Mesenchymal stem cell (in vitro differentiated cells and primary cell): ENCODE results near the gene ALDH5A1.

ENCODE experiments used
- DNase-seq: peaks from one replicate; pipeline ENCODE4 v3.0.0-alpha.2; 2013
- H2AFZ ChIP-seq: one replicate; pipeline ENCODE4 v1.6.1; 2013; ENCODE audit warnings: low read depth, mild to moderate bottlenecking, control low read depth, inconsistent platforms, low read length, moderate library complexity
- H2AK5ac ChIP-seq: 2 replicates; pipeline ENCODE4 v1.6.1; 2013; ENCODE audit warnings: low read length, moderate library complexity, mild to moderate bottlenecking, inconsistent platforms; ENCODE audit not compliant: severe bottlenecking
- H2BK120ac ChIP-seq: one replicate; pipeline ENCODE4 v1.6.1; 2013; ENCODE audit warnings: low read depth, mild to moderate bottlenecking, inconsistent platforms, low read length, moderate library complexity
- H2BK12ac ChIP-seq, 2 experiments: one replicate each; pipeline ENCODE4 v1.6.1; 2013; ENCODE audit warnings: inconsistent platforms in 2 of 2, low read length in 2 of 2, mild to moderate bottlenecking in 2 of 2, moderate library complexity in 2 of 2, control low read depth in 1 of 2
- H2BK15ac ChIP-seq: one replicate; pipeline ENCODE4 v1.6.1; 2013; ENCODE audit warnings: mild to moderate bottlenecking, low read depth, inconsistent platforms; ENCODE audit not compliant: poor library complexity, severe bottlenecking
- H2BK5ac ChIP-seq: 2 replicates; pipeline ENCODE4 v1.6.1; 2013; ENCODE audit warnings: low read depth, mild to moderate bottlenecking, low read length, control low read depth, inconsistent platforms; ENCODE audit not compliant: poor library complexity, severe bottlenecking
- H3K14ac ChIP-seq, 2 experiments: one replicate each; pipeline ENCODE4 v1.6.1; 2013; ENCODE audit warnings: inconsistent platforms in 2 of 2, low read length in 2 of 2, control low read depth in 1 of 2, mild to moderate bottlenecking in 1 of 2, moderate library complexity in 1 of 2
- H3K18ac ChIP-seq, 2 experiments: one replicate each; pipeline ENCODE4 v1.6.1; 2013; ENCODE audit warnings: inconsistent platforms in 2 of 2, low read length in 2 of 2, control low read depth in 1 of 2, low read depth in 1 of 2, mild to moderate bottlenecking in 1 of 2
- H3K23ac ChIP-seq, 2 experiments: one replicate each; pipeline ENCODE4 v1.6.1; 2013; ENCODE audit warnings: inconsistent platforms in 2 of 2, low read length in 2 of 2, mild to moderate bottlenecking in 2 of 2, moderate library complexity in 2 of 2, control low read depth in 1 of 2
- H3K27ac ChIP-seq: 2 replicates; pipeline ENCODE4 v1.5.1; 2013; ENCODE audit warnings: mild to moderate bottlenecking, moderate library complexity, low read length, control low read depth, inconsistent platforms; ENCODE audit not compliant: poor library complexity, severe bottlenecking
- H3K27me3 ChIP-seq, 2 experiments: 2 replicates each; pipeline versions ENCODE4 v1.6.1 to v1.7.0; 2013; ENCODE audit warnings: low read length in 2 of 2, mild to moderate bottlenecking in 2 of 2, moderate library complexity in 2 of 2, control low read depth in 1 of 2, inconsistent platforms in 1 of 2; ENCODE audit not compliant: control insufficient read depth in 1 of 2, insufficient read depth in 1 of 2
- H3K36me3 ChIP-seq, 2 experiments: 2 replicates each; pipeline versions ENCODE4 v1.6.1 to v1.7.0; 2013; ENCODE audit warnings: low read length in 2 of 2, control low read depth in 1 of 2, inconsistent platforms in 1 of 2, low read depth in 1 of 2, mild to moderate bottlenecking in 1 of 2; ENCODE audit not compliant: insufficient read depth in 2 of 2, control insufficient read depth in 1 of 2
- H3K4ac ChIP-seq, 2 experiments: one replicate each; pipeline ENCODE4 v1.6.1; 2013; ENCODE audit warnings: inconsistent platforms in 2 of 2, low read length in 2 of 2, mild to moderate bottlenecking in 2 of 2, moderate library complexity in 2 of 2, control low read depth in 1 of 2, low read depth in 1 of 2
- H3K4me1 ChIP-seq: 2 replicates; pipeline ENCODE4 v1.6.1; 2013; ENCODE audit warnings: low read depth, low read length, control low read depth; ENCODE audit not compliant: control insufficient read depth, insufficient read depth
- H3K4me2 ChIP-seq: 2 replicates; pipeline ENCODE4 v1.6.1; 2013; ENCODE audit warnings: low read length, mild to moderate bottlenecking, inconsistent platforms; ENCODE audit not compliant: poor library complexity, severe bottlenecking
- H3K4me3 ChIP-seq, 2 experiments: 2 replicates each; pipeline versions ENCODE4 v1.5.1 to v1.7.0; 2013; ENCODE audit warnings: low read length in 2 of 2, mild to moderate bottlenecking in 2 of 2, control low read depth in 1 of 2, low read depth in 1 of 2; ENCODE audit not compliant: insufficient read depth in 1 of 2
- H3K79me1 ChIP-seq: replicated peaks from 2 replicates; pipeline ENCODE4 v1.6.1; 2013; ENCODE audit warnings: mild to moderate bottlenecking, control low read depth, low read length, inconsistent platforms; ENCODE audit not compliant: poor library complexity, severe bottlenecking
- H3K9ac ChIP-seq: 2 replicates; pipeline ENCODE4 v1.7.0; 2013; ENCODE audit warnings: mild to moderate bottlenecking, low read length, moderate library complexity
- H3K9me3 ChIP-seq: 2 replicates; pipeline ENCODE4 v1.7.0; 2013; ENCODE audit warnings: mild to moderate bottlenecking, low read length; ENCODE audit not compliant: control insufficient read depth
- H4K8ac ChIP-seq: one replicate; pipeline ENCODE4 v1.6.1; 2013; ENCODE audit warnings: inconsistent platforms, mild to moderate bottlenecking, low read length, moderate library complexity
- H4K91ac ChIP-seq: one replicate; pipeline ENCODE4 v1.6.1; 2013; ENCODE audit warnings: mild to moderate bottlenecking, low read length, inconsistent platforms
- WGBS: methylation state at CpG from one replicate; pipeline ENCODE4 v1.1.7; 2013; ENCODE audit warnings: mixed read lengths; 5-methylcytosine and 5-hydroxymethylcytosine counted together

Gene ALDH5A1

GRCh38 chr6:24448828-24449525 is 45.8 kb upstream of the ALDH5A1 start:
- Histone ChIP-seq H3K14ac (no peak overlapping the region), H4K8ac (no peak overlapping the region), H3K18ac (no peak overlapping the region), H2AK5ac (no peak overlapping the region), H3K79me1 (no peaks in the 10 kb centered on the region), H2BK15ac (no peak overlapping the region), H3K36me3 (no peaks in the 10 kb centered on the region), H2BK5ac (no peak overlapping the region), H3K23ac (no peak overlapping the region), H3K9ac (no peak overlapping the region), H3K4me2 (no peak overlapping the region), H3K27me3 (peaks cover 0 to 3% of the 10 kb centered on the region in 2 experiments), H3K27ac (no peak overlapping the region), H3K9me3 (no peaks in the 10 kb centered on the region), H2AFZ (no peak overlapping the region), H3K4me3 (no peak overlapping the region), H2BK120ac (no peak overlapping the region), H3K4me1 (no peaks in the 10 kb centered on the region), H4K91ac (no peak overlapping the region), H2BK12ac (no peak overlapping the region), H3K4ac (no peak overlapping the region)
- WGBS, result 68% methylated on average over 9 of the region's 9 CpGs
- no peak for DNase-seq

DNA sequence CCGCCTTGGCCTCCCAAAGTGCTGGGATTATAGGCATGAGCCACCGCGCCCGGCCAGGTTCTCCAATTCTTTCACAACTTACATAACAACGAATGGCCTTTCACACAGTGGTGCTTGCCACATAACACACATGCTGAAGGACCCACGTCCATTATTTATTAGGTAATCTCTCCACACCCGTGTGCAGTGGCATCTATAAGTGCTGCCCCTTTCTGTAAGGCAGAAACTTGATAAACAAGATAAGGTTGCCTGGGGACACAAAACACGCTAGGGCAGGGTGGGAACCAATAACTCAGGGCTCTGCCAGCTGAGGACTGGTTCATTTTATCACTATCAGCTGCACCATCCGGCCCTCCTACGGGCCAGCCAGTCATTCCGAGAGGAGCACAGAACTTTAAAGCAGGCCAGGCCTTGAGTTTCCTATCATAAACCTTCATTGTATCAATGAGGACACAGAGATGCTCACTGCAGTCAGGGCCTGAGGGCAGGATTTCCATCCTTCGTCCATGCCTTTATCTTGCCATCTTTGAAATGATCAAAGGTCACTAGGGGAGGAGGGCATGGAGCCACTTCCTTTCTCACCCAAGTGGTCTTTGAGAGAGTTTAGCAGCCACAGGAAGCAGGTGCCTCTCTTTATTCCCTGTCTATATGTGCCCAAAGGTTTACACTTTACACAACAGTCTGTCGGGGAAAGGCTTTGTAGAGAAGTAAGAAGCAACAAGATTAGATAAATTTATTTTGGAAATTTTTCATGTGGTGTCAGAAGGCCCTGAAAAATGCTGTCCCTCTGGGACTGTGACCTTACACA is 43.0 kb upstream of the ALDH5A1 start:
- Histone ChIP-seq H2AK5ac (no peak overlapping the region), H4K91ac (no peak overlapping the region), H4K8ac (no peak overlapping the region), H3K27me3 (peaks cover 0 to 3% of the 10 kb centered on the region in 2 experiments), H2BK12ac (no peak overlapping the region), H3K27ac (no peak overlapping the region), H3K18ac (no peak overlapping the region), H3K9ac (no peak overlapping the region), H3K4ac (no peak overlapping the region), H2BK5ac (no peak overlapping the region), H2AFZ (no peak overlapping the region), H2BK120ac (no peak overlapping the region), H3K23ac (no peak overlapping the region), H3K14ac (no peak overlapping the region), H2BK15ac (no peak overlapping the region), H3K4me3 (no peak overlapping the region), H3K4me1 (no peaks in the 10 kb centered on the region), H3K4me2 (no peak overlapping the region), H3K79me1 (no peaks in the 10 kb centered on the region), H3K9me3 (no peaks in the 10 kb centered on the region), H3K36me3 (no peaks in the 10 kb centered on the region)
- 86% methylated on average over 12 of the region's 13 CpGs for WGBS
- DNase-seq, result no peak

DNA sequence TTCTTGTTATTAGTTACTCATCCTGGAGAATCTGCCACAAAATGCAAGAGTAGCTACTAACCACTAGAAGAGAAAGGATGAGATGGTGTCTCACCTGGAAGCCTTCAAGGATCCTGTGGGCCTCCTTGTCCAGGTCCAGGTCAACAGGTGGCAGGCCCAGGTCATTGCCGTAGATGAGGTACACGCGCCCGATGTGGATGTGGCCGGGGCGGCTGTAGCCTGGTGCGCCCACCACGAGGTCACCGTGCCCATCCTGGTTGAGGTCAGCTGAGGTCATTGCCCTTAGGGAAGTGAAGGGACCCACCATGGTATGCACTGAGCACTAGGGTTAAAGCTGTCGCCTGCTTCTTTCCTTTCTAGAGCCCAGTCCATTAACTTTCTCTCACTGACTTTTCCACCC is 40.8 kb upstream of the ALDH5A1 start:
- no peak overlapping the region for H2BK15ac ChIP-seq
- 98% methylated on average over 10 of the region's 10 CpGs for WGBS
- no peaks in the 10 kb centered on the region for H3K79me1 ChIP-seq
- no peak overlapping the region for H3K18ac ChIP-seq
- no peak overlapping the region for H4K91ac ChIP-seq
- no peak overlapping the region for H3K14ac ChIP-seq
- DNase-seq, result no peak
- no peaks in the 10 kb centered on the region for H3K4me1 ChIP-seq
- H3K4me3 ChIP-seq, result no peak overlapping the region
- no peak overlapping the region for H3K9ac ChIP-seq
- H3K36me3 ChIP-seq, result no peaks in the 10 kb centered on the region
- H3K27ac ChIP-seq, result no peak overlapping the region
- no peak overlapping the region for H2BK12ac ChIP-seq
- H2BK120ac ChIP-seq, result no peak overlapping the region
- H2AK5ac ChIP-seq, result no peak overlapping the region
- H4K8ac ChIP-seq, result peak overlapping the region; percentile 41
- H3K27me3 ChIP-seq, result no peaks in the 10 kb centered on the region
- H3K9me3 ChIP-seq, result no peaks in the 10 kb centered on the region
- no peak overlapping the region for H3K4me2 ChIP-seq
- H2BK5ac ChIP-seq, result no peak overlapping the region
- H3K23ac ChIP-seq, result no peak overlapping the region
- no peak overlapping the region for H3K4ac ChIP-seq
- H2AFZ ChIP-seq, result no peak overlapping the region

DNA sequence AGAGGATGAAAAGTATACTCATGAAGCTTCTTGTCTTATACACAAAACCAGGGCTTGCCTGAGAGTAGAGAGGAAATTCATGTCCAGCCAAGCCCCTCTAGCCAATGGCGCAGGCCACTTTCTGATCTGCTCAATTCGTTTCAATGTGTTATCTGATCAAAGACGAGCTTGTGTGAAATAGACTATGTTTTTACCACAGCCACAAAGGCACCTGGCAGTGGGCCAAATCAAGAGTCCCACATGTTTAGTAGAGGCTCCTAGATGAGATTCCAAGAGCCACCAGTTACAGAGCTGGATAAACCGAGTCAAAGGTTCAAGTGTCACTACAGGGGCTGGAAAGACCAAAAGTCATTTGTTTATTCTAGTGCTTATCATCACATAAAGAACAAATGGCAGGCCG is 40.3 kb upstream of the ALDH5A1 start:
- Histone ChIP-seq H3K27ac (no peak overlapping the region), H3K79me1 (no peaks in the 10 kb centered on the region), H3K9me3 (no peaks in the 10 kb centered on the region), H3K4me3 (no peak overlapping the region), H4K91ac (no peak overlapping the region), H2BK5ac (no peak overlapping the region), H2AFZ (no peak overlapping the region), H4K8ac (no peak overlapping the region), H3K23ac (no peak overlapping the region), H3K14ac (no peak overlapping the region), H2BK120ac (no peak overlapping the region), H3K4me1 (no peaks in the 10 kb centered on the region), H3K9ac (no peak overlapping the region), H3K4me2 (no peak overlapping the region), H3K27me3 (no peaks in the 10 kb centered on the region), H3K36me3 (no peaks in the 10 kb centered on the region), H2BK12ac (no peak overlapping the region), H2BK15ac (no peak overlapping the region), H3K4ac (no peak overlapping the region), H3K18ac (no peak overlapping the region), H2AK5ac (no peak overlapping the region)
- 93% methylated on average over 5 of the region's 5 CpGs for WGBS
- no peak for DNase-seq
